ACHN (cell line): ENCODE results near the gene LTC4S.

Source experiments
- DNase-seq: peaks from one replicate; pipeline ENCODE4 v3.0.0-alpha.2; 2015
- in situ Hi-C: cut with HindIII; loops from 2 replicates; pipeline ENCODE4 v1.10.0; 2017; ENCODE audit warnings: low sequenced_read_pairs, low pct_ligation_motif_present, low pct_unique_long_range_greater_than_20kb

Gene LTC4S

GRCh38 chr5:179792612-179793467 lies 946 bp upstream of the LTC4S start:
- no peak for DNase-seq
- in situ Hi-C loops = no loop called here

GRCh38 chr5:179794171-179794570 lies 385 bp downstream of the LTC4S start:
- DNase-seq = no peak
- in situ Hi-C loops = no loop called here

GRCh38 chr5:179794575-179794974 lies 789 bp downstream of the LTC4S start:
- DNase-seq = no peak
- in situ Hi-C loops = no loop called here

- DNase-seq = no peak
- in situ Hi-C loops = no loop called here
Measured at GRCh38 chr5:179795049-179795862, 1.5 kb downstream of the LTC4S start.

GRCh38 chr5:179795863-179796833 lies 2.4 kb downstream of the LTC4S start:
- DNase-seq = peak; percentile 81
- in situ Hi-C loops = no loop called here

GRCh38 chr5:179796877-179797608 lies 3.3 kb downstream of the LTC4S start:
- DNase-seq = no peak
- in situ Hi-C loops = no loop called here

GRCh38 chr5:179797741-179798140 lies 4.0 kb downstream of the LTC4S start:
- DNase-seq = no peak
- in situ Hi-C loops = no loop called here

- in situ Hi-C loops = no loop called here
Measured at GRCh38 chr5:179798144-179798770, 4.5 kb downstream of the LTC4S start.

GRCh38 chr5:179798771-179799643 lies 5.2 kb downstream of the LTC4S start:
- DNase-seq = no peak
- in situ Hi-C loops = no loop called here

More at GRCh38 chr5:179798144-179798770, 4.5 kb downstream of the LTC4S start:
- no peak for DNase-seq

GRCh38 chr5:179799644-179799973 lies 5.8 kb downstream of the LTC4S start:
- in situ Hi-C loops = no loop called here
- DNase-seq = no peak

- no peak for DNase-seq
- in situ Hi-C loops = no loop called here
Measured at GRCh38 chr5:179800071-179800695, 6.4 kb downstream of the LTC4S start.

GRCh38 chr5:179800696-179801201 lies 7.0 kb downstream of the LTC4S start:
- DNase-seq = no peak

GRCh38 chr5:179801304-179802206 lies 7.8 kb downstream of the LTC4S start:
- no peak for DNase-seq
- in situ Hi-C loops = no loop called here

More at GRCh38 chr5:179800696-179801201, 7.0 kb downstream of the LTC4S start:
- in situ Hi-C loops = no loop called here

- DNase-seq = no peak
- in situ Hi-C loops = no loop called here
Measured at GRCh38 chr5:179802207-179802883, 8.6 kb downstream of the LTC4S start.
